Naive B cell (primary cell): ENCODE measurements around the gene AK4. TPM values are rescaled to one million over a fixed set of nuclear protein-coding genes. Genes with fewer than 3 reads are reported as not detected.
"Not testable (repeated sequence)": the region's sequence is repeated elsewhere in the genome, so short reads cannot be mapped to it uniquely, and the experiment has no call there.

Experiments used
- ATAC-seq, 2 donors: fragments of 150-1000 bp; cut with Tn5 transposase; 2 replicates each; pipeline ENCODE4 v1.10.0; 2021; ENCODE audit warnings: low read depth in 2 of 2, mild to moderate bottlenecking in 2 of 2, moderate library complexity in 2 of 2
- DNase-seq: peaks from one replicate; pipeline ENCODE4 v3.0.0; 2022
- H3K27ac Mint-ChIP-seq, 6 donors: one replicate each; pipeline ENCODE4 v1.8.0; 2020 to 2022; ENCODE audit warnings: mild to moderate bottlenecking in 6 of 6, mixed read lengths in 6 of 6, moderate library complexity in 5 of 6, inconsistent platforms in 2 of 6
- H3K27me3 Mint-ChIP-seq, 3 donors: one replicate each; pipeline ENCODE4 v1.8.0; 2021 to 2022; ENCODE audit warnings: mixed read lengths in 3 of 3, mild to moderate bottlenecking in 1 of 3
- H3K36me3 Mint-ChIP-seq, 2 donors: one replicate each; pipeline ENCODE4 v1.8.0; 2020 to 2022; ENCODE audit warnings: mixed read lengths in 2 of 2, inconsistent platforms in 1 of 2, mild to moderate bottlenecking in 1 of 2
- H3K4me1 Mint-ChIP-seq, 3 donors: one replicate each; pipeline ENCODE4 v1.8.0; 2020 to 2022; ENCODE audit warnings: mixed read lengths in 3 of 3, inconsistent platforms in 1 of 3, mild to moderate bottlenecking in 1 of 3, moderate library complexity in 1 of 3
- H3K4me3 Mint-ChIP-seq, 8 donors: one replicate each; pipeline ENCODE4 v1.8.0; 2020 to 2022; ENCODE audit warnings: mild to moderate bottlenecking in 8 of 8, mixed read lengths in 8 of 8, moderate library complexity in 8 of 8, inconsistent platforms in 2 of 8
- H3K9me3 Mint-ChIP-seq, 7 donors: one replicate each; pipeline ENCODE4 v1.8.0; 2020 to 2022; ENCODE audit warnings: mixed read lengths in 7 of 7, mild to moderate bottlenecking in 5 of 7, inconsistent platforms in 2 of 7, moderate library complexity in 1 of 7
- polyA plus RNA-seq, 6 donors: library from polyadenylated mRNA; unstranded; fragments of 300-500 nt; fragmentation: Illumina TruSeq; gene quantifications; one replicate each; pipeline ENCODE4 v1.2.3, GENCODE V29; 2021; ENCODE audit warnings: low read depth in 6 of 6

The AK4 gene
- polyA plus RNA-seq = under 1 TPM in 3 of 6 donors, not detected in 3; 0.04 to 0.33 (median 0.26) TPM

DNA sequence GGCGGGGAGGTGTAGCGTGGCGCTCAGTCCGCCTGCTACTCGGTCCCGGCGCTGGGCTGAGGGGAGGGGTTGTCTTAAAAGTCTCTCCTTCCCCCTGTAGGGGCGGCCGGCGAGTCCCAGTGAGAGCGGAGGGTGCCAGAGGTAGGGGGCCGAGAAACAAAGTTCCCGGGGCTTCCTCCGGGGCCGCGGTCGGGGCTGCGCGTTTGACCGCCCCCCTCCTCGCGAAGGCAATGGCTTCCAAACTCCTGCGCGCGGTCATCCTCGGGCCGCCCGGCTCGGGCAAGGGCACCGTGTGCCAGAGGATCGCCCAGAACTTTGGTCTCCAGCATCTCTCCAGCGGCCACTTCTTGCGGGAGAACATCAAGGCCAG lies at the start of gene AK4:
Gene AK4 (plus strand): TSS at position 26 of the 370 bp plus-strand sequence. CDS start 205 bp downstream, at position 231.
- peak; percentile 45 to 54 for ATAC-seq
- H3K27ac Mint-ChIP-seq = peak within 1 kb of the TSS in 2 of 6 donors; percentile 43 to 74

DNA sequence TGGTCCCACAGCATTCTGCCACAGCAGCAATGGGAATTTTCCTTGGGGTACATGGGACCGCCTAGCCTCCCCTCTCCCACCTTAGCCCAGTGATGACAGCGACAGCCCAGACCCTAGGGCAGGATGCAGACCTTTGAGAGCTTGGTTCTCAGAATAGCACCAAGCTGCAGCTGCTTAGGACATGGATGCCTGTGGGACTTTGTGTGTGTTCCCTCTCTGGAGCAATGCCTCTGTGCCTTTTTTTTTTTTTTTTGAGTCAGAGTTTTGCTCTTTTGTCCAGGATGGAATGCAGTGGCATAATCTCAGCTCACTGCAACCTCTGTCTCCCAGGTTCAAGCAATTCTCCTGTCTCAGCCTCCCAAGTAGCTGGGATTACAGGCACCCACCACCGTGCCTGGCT lies 44.2 kb upstream of the AK4 start:
- Mint-ChIP-seq H3K27me3 (peaks cover 0 to 23% (median 15%) of the 10 kb centered on the region in 3 donors), H3K4me1 (no peaks in the 10 kb centered on the region), H3K36me3 (peaks cover 0 to 10% of the 10 kb centered on the region in 2 donors), H3K27ac (no peak overlapping the region), H3K9me3 (peaks cover 0 to 35% (median 23%) of the 10 kb centered on the region in 7 donors), H3K4me3 (no peak overlapping the region)
- DNase-seq (no peak), ATAC-seq (no peak)

More for the DNA sequence above, at the start of gene AK4:
- DNase-seq, H3K9me3 Mint-ChIP-seq, H3K36me3 Mint-ChIP-seq: not testable (repeated sequence)
- peaks cover 16 to 20% (median 20%) of the 10 kb centered on the region in 3 donors for H3K4me1 Mint-ChIP-seq
- H3K27me3 Mint-ChIP-seq = peaks cover 35 to 59% (median 58%) of the 10 kb centered on the region in 3 donors
- H3K4me3 Mint-ChIP-seq = peak within 1 kb of the TSS; percentile 84 to 92 (median 88)

DNA sequence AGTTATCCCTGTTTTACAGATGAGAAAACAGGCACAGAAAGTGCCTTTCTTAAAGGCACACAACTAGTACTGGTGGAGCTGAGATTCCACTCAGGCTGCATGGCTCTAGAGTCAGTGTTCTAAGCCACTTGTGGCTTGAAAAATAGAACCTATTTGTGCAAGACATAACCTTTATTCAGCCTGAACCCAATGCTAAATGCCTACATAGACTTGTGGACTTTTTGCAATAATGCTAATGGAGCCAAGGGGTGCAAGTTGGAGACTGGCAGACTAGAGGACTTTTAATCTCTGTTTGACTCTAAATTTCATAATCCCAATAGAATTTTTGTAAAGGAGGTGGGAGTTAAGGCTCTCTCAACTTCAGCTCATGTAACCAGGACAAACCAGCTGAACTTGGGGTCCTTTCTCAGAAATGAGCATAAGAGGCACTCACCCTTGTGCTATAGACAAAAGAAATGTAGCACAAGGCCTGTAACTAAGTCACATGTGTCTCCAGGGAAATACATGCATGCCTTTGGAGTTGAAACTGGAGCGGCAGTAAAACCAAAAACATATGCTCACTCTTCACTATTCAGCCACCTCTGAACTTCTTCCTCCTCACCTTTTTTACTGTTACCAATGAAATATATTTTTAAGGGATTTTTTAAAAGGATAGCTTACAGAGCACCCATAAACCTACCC lies 43.0 kb upstream of the AK4 start:
- H3K9me3 Mint-ChIP-seq = peaks cover 0 to 23% (median 14%) of the 10 kb centered on the region in 7 donors
- DNase-seq = no peak
- H3K27me3 Mint-ChIP-seq = peaks cover 0 to 23% (median 17%) of the 10 kb centered on the region in 3 donors
- no peak overlapping the region for H3K4me3 Mint-ChIP-seq
- ATAC-seq = no peak
- no peak overlapping the region for H3K27ac Mint-ChIP-seq
- H3K4me1 Mint-ChIP-seq = no peaks in the 10 kb centered on the region
- H3K36me3 Mint-ChIP-seq = peaks cover 0 to 10% of the 10 kb centered on the region in 2 donors

DNA sequence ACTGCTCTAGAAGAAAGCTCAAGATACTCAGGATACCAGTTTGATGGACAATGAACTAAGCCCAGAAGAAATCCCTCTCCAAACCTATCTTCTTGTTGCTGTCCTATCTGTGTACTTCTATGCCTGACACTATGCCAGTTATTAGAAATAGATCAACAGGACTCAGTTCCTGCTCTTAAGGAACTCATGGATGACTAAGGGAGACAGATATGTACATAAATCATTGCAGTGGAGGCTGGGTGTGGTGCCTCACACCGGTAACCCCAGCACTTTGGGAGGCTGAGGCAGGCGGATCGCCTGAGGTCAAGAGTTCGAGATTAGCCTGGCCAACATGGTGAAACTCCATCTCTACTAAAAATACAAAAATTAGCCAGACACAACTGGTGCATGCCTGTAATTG lies 42.4 kb upstream of the AK4 start:
- Mint-ChIP-seq H3K27me3 (peaks cover under 1 to 23% (median 17%) of the 10 kb centered on the region in 3 donors), H3K36me3 (peaks cover 0 to 10% of the 10 kb centered on the region in 2 donors), H3K4me3 (no peak overlapping the region), H3K27ac (no peak overlapping the region), H3K9me3 (peaks cover 4 to 21% (median 13%) of the 10 kb centered on the region in 7 donors), H3K4me1 (no peaks in the 10 kb centered on the region)
- DNase-seq (no peak), ATAC-seq (no peak)

DNA sequence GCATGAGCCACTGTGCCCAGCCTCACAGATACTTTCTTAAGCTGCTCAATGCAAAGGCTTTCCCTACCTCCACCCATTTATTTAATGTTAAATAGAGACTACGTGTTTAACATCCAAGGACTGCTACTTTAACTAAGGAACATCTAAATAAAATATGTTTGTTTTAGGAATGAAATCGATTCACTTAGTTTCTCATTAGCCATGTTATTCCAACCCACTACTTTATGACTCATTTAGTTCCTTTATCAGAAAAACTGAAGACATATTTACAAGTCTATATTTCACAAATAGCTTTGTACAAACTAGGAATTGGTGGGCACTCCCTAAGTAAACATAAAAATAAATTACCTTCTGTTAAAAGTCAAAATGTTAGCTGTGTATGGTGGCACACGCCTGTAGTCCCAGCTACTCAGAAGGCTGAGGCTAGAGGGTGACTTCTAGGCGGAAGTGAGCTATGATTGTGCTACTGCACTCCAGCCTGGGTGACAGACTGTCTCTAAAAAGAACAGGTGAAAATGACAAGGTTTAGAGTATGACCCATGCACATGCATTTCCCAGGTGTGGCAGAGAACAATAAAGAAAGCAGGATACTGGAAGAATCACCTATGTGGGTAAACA lies 39.9 kb upstream of the AK4 start:
- Mint-ChIP-seq H3K36me3 (peaks cover 0 to 8% of the 10 kb centered on the region in 2 donors), H3K9me3 (peaks cover 6 to 24% (median 17%) of the 10 kb centered on the region in 7 donors), H3K27me3 (peaks cover 18 to 40% (median 21%) of the 10 kb centered on the region in 3 donors), H3K4me1 (no peaks in the 10 kb centered on the region), H3K27ac (peak overlapping the region in 1 of 6 donors; percentile 38), H3K4me3 (no peak overlapping the region)
- DNase-seq (no peak), ATAC-seq (no peak)

DNA sequence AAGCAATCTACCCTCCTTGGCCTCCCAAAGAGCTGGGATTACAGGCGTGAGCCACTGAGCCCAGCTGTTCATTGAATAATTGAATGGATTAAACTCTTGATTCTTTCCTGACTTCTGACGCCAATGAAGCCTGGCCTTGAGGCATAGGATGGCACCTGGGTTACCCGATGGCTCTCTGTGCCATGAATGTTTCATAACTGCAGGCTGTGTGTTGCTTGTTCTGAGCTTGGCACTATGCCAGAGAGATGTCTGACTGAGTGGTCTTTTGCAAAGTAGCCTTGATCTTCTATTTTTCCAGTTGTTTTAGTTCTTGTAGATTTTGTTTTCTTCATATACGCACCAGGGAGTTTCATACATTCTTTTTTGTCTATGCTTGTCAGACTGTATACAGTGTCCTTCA lies 38.5 kb upstream of the AK4 start:
- peaks cover 18 to 43% (median 21%) of the 10 kb centered on the region in 3 donors for H3K27me3 Mint-ChIP-seq
- H3K36me3 Mint-ChIP-seq = peaks cover 0 to 8% of the 10 kb centered on the region in 2 donors
- H3K4me3 Mint-ChIP-seq = no peak overlapping the region
- H3K9me3 Mint-ChIP-seq = peaks cover 5 to 24% (median 17%) of the 10 kb centered on the region in 7 donors
- no peak overlapping the region for H3K27ac Mint-ChIP-seq
- ATAC-seq = no peak
- DNase-seq = no peak
- no peaks in the 10 kb centered on the region for H3K4me1 Mint-ChIP-seq

DNA sequence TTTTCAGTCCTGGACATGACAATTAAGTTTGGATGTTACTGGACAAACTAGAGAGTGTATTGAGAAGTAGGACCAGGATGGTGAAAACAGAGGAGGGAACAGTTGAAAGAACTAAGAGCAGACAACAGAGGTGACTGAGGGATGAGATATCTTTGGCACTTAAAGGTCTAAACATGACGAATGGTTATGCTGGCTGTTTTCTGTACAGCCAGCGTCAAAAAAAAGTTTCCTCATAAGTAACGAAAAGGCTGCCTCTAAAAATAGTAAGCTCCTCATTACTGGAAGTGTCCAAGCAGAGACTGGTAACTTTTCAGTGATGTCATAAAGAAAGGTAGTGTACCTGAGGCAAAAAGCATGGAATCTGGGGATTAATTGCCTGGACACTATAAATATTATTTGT lies 35.2 kb upstream of the AK4 start:
- no peak overlapping the region for H3K4me3 Mint-ChIP-seq
- peaks cover 5 to 24% (median 17%) of the 10 kb centered on the region in 7 donors for H3K9me3 Mint-ChIP-seq
- ATAC-seq = no peak
- H3K36me3 Mint-ChIP-seq = peaks cover 0 to 8% of the 10 kb centered on the region in 2 donors
- DNase-seq = no peak
- H3K4me1 Mint-ChIP-seq = no peaks in the 10 kb centered on the region
- no peak overlapping the region for H3K27ac Mint-ChIP-seq
- H3K27me3 Mint-ChIP-seq = peaks cover 11 to 25% (median 18%) of the 10 kb centered on the region in 3 donors

DNA sequence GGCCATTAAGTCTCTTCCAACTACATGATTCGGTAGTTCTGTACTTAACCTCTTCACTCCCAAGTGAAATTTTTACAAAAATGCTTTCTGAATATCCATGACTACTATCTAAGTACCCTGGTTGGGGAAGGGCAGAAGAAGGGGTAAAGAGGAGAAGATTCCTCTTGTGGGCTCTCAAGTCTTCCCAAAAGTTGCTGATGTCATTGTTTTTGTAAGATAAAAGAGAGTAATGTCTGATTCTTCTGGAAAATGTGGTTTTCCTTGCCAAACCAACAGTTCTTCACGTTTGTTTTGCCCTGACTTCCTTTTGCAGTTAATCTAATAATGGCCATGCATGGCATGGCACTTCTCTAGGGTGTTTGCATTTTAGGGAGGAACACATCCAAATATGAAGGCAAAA lies 34.7 kb upstream of the AK4 start:
- H3K4me3 Mint-ChIP-seq = no peak overlapping the region
- peaks cover 5 to 24% (median 17%) of the 10 kb centered on the region in 7 donors for H3K9me3 Mint-ChIP-seq
- peaks cover 10 to 30% (median 18%) of the 10 kb centered on the region in 3 donors for H3K27me3 Mint-ChIP-seq
- ATAC-seq (no peak), DNase-seq (no peak)
- no peak overlapping the region for H3K27ac Mint-ChIP-seq
- no peaks in the 10 kb centered on the region for H3K4me1 Mint-ChIP-seq
- peaks cover 0 to 8% of the 10 kb centered on the region in 2 donors for H3K36me3 Mint-ChIP-seq

DNA sequence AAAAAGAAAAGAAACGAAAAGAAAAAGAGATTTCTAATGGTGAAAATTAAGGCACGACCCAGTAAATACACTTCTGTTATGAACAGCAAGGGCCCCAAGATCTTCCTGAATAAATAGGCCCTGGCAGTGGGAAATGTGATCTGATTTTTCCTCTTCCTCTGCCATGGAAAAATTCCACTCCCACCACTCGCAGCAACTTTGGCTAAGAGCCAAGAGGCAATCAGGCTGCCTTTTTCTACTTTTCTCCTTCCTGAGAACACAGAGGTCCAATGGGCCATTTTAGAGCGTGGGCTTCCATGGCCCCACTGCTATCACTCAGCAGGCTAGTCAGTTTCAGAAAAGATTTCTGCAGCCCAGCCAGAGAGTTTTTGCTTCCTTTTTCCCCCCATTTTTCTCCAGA lies 33.7 kb upstream of the AK4 start:
- Mint-ChIP-seq H3K27me3 (peaks cover 7 to 30% (median 18%) of the 10 kb centered on the region in 3 donors), H3K9me3 (peaks cover 5 to 24% (median 18%) of the 10 kb centered on the region in 7 donors), H3K36me3 (peaks cover 0 to 8% of the 10 kb centered on the region in 2 donors), H3K4me3 (no peak overlapping the region), H3K27ac (peak overlapping the region in 1 of 6 donors; percentile 58), H3K4me1 (no peaks in the 10 kb centered on the region)
- no peak for DNase-seq
- no peak for ATAC-seq

DNA sequence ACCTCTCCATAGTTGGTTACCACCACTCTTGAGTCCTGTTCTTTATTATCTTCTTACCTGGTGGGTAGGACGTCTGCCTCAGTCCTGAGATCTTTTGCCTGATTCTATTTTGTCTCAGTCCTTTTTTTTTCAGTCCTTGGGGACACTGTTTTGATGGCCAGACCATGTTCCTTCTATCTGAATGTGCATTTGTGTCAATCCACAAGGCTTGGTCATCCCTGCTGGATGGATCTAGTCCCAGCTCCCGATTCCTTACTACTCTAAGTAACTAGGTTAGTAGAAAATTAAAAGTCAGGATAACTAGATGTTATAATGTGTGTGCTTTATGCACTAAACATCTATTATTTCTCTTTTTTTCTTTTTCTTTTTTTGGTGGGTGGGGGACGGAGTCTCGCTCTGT lies 28.1 kb upstream of the AK4 start:
- Mint-ChIP-seq H3K4me1 (no peaks in the 10 kb centered on the region), H3K4me3 (no peak overlapping the region), H3K27ac (peak overlapping the region in 1 of 6 donors; percentile 46), H3K27me3 (peaks cover 4 to 14% (median 14%) of the 10 kb centered on the region in 3 donors), H3K9me3 (peaks cover 0 to 8% (median 0%) of the 10 kb centered on the region in 7 donors), H3K36me3 (no peaks in the 10 kb centered on the region)
- ATAC-seq (no peak), DNase-seq (no peak)

DNA sequence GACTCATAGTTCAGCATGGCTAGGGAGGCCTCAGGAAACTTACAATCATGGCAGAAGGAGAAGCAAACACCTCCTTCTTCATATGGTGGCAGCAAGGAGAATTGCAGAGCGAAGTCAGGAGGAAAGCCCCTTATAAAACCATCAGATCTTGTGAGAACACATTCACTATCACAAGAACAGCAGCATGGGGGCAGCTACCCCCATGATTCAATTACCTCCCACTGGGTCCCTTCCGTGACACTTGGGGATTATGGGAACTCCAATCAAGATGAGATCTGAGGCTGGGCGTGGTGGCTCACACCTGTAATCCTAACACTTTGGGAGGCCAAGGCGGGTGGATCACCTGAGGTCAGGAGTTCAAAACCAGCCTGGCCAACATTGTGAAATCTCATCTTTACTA lies 18.9 kb upstream of the AK4 start:
- H3K27ac Mint-ChIP-seq, H3K4me3 Mint-ChIP-seq, DNase-seq, H3K9me3 Mint-ChIP-seq, H3K36me3 Mint-ChIP-seq, H3K4me1 Mint-ChIP-seq, ATAC-seq: not testable (repeated sequence)
- peaks cover 4 to 22% (median 21%) of the 10 kb centered on the region in 3 donors for H3K27me3 Mint-ChIP-seq

DNA sequence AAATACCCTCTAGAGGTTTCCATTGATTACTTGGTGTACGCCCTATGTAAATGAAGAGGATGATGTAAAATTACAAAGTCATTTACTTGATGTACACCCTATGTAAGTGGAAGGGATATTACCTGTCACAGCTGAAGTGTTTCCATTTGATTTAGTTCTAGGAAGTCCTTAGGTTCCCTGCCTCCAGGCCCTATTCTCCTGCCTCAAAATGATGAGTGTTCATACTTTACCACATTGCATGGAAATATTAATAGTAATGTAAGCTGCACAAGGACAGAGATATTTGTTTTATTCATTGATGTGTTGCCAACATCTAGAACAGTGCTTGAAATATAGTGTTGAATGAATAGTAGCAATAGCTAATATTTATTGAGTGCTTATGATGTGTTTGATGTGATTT lies 9.5 kb upstream of the AK4 start:
- Mint-ChIP-seq H3K4me3 (no peak overlapping the region), H3K9me3 (no peaks in the 10 kb centered on the region), H3K4me1 (no peaks in the 10 kb centered on the region), H3K27ac (no peak overlapping the region), H3K36me3 (no peaks in the 10 kb centered on the region), H3K27me3 (peaks cover 11 to 31% (median 18%) of the 10 kb centered on the region in 3 donors)
- DNase-seq (no peak), ATAC-seq (no peak)

DNA sequence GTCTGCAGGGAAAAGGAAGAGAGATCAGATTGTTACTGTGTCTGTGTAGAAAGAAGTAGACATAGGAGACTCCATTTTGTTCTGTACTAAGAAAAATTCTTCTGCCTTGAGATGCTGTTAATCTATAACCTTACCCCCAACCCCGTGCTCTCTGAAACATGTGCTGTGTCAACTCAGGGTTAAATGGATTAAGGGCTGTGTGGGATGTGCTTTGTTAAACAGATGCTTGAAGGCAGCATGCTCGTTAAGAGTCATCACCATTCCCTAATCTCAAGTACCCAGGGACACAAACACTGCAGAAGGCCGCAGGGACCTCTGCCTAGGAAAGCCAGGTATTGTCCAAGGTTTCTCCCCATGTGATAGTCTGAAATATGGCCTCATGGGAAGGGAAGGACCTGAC lies 8.2 kb upstream of the AK4 start:
- H3K27ac Mint-ChIP-seq, H3K4me3 Mint-ChIP-seq, DNase-seq, ATAC-seq, H3K36me3 Mint-ChIP-seq, H3K4me1 Mint-ChIP-seq, H3K9me3 Mint-ChIP-seq: not testable (repeated sequence)
- H3K27me3 Mint-ChIP-seq = peaks cover 17 to 43% (median 21%) of the 10 kb centered on the region in 3 donors

DNA sequence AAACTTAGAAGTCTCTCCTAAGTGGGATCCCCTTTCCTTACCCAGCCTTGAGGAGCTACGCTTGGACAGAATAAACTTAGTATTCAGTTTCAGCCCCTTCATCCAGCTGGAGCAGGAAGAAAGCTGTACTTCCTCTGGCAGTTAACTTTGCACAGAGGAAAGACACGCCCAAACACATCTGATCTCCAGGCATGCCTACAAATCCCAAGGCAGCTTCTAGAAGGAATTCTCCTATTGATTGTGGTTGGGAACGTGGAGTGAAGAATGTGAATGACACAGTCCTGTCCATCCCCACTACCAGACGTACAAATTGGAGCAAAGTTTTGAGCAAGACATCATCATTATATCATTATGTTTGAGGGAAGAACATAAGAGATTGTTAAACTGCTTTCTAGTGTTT lies 6.6 kb upstream of the AK4 start:
- Mint-ChIP-seq H3K36me3 (no peaks in the 10 kb centered on the region), H3K27me3 (peaks cover 24 to 52% (median 34%) of the 10 kb centered on the region in 3 donors), H3K27ac (no peak overlapping the region), H3K9me3 (no peaks in the 10 kb centered on the region), H3K4me1 (peaks cover 0 to 3% (median 2%) of the 10 kb centered on the region in 3 donors), H3K4me3 (no peak overlapping the region)
- DNase-seq (no peak), ATAC-seq (no peak)
